Activated T-cell treated with anti-CD3 and anti-CD28 coated beads, Interleukin-2, amount 50 U/mL, for 24 hours (primary cell): ENCODE results near the gene ALCAM.

Experiments used
- DNase-seq: peaks from one replicate; pipeline ENCODE4 v3.0.0-alpha.2; 2020
- H3K27ac Mint-ChIP-seq: 2 replicates; pipeline ENCODE4 v1.8.0; 2020; ENCODE audit warnings: mild to moderate bottlenecking, mixed read lengths
- H3K27me3 Mint-ChIP-seq: 2 replicates; pipeline ENCODE4 v1.8.0; 2020; ENCODE audit warnings: mixed read lengths
- H3K36me3 Mint-ChIP-seq: 2 replicates; pipeline ENCODE4 v1.8.0; 2020; ENCODE audit warnings: low read depth, mixed read lengths
- H3K4me1 Mint-ChIP-seq: 2 replicates; pipeline ENCODE4 v1.8.0; 2020; ENCODE audit warnings: low read depth, mixed read lengths
- H3K4me3 Mint-ChIP-seq: 2 replicates; pipeline ENCODE4 v1.8.0; 2020; ENCODE audit warnings: mild to moderate bottlenecking, moderate library complexity, mixed read lengths
- H3K9me3 Mint-ChIP-seq: 2 replicates; pipeline ENCODE4 v1.8.0; 2020; ENCODE audit warnings: mixed read lengths

The ALCAM gene

DNA sequence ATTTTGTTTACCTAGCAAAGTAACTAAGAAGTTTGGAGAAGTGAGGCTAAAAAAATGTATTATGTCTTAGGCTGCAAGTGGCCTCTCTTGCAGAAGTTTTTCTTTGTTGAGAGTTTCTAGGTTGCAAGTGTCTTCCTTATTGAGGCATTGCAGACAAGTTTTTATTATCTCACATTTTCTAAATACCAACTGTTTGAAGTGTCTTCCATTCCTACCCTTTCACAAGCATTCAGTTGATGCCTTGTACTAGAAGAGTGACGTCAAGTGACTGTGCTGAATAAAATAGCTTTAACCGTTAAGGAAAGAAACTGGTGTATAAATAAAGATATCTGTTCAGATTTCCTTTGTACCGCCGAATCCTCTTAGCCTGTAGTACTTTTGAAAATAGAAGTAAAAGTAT lies 123.3 kb downstream of the ALCAM start:
- H3K4me1 Mint-ChIP-seq = no peaks in the 10 kb centered on the region
- H3K36me3 Mint-ChIP-seq = no peaks in the 10 kb centered on the region
- H3K4me3 Mint-ChIP-seq = no peak overlapping the region
- DNase-seq = no peak
- no peak overlapping the region for H3K27ac Mint-ChIP-seq
- H3K27me3 Mint-ChIP-seq = no peaks in the 10 kb centered on the region
- H3K9me3 Mint-ChIP-seq = peaks cover 8% of the 10 kb centered on the region

DNA sequence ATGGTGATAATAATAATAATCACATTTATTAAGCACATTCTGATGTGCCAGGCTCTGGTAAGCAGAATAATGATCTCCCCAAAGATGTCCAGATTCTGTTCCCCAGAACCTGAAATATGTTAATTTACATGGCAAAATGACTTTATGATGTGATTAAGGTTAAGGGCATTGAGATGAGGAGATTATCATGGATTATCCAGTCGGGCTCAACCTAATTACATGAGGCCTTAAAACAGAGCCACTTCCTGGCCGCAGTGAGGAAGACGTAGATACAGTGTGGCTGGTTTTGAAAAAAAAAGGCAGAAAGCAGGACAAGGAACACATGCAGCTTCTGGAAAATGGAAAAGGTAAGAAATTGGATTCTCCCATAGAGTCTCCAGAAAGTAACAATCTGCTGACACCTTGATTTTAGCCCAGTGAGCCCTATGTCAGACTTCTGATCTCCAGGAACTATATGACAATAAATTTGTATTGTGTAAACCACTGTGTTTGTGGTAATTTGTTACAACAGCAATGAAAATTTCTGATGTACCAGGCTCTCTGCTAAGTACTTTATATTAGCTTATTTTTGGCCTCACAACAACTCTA lies 126.7 kb downstream of the ALCAM start:
- no peak for DNase-seq
- Mint-ChIP-seq H3K27me3 (no peaks in the 10 kb centered on the region), H3K4me3 (no peak overlapping the region), H3K27ac (no peak overlapping the region), H3K9me3 (peaks cover 8% of the 10 kb centered on the region), H3K4me1 (no peaks in the 10 kb centered on the region), H3K36me3 (no peaks in the 10 kb centered on the region)

DNA sequence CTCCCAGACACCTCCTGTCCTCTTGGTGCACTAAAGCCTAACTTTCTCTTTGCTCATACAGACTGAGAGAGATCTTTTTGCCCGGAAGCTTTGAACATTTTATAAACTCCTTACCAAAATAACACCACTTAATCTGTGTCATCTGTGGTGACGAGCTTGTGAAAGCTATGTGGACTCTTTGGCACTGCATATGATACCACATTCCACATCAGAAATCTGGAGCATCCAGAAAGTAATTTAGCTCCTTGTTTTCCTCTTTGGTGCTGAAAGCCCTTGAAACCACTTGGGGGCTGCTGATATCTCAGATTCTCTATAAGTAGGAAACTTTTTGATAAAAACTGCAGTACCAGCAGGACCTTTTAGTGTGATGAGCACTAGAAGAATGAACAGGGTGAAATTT lies 128.3 kb downstream of the ALCAM start:
- DNase-seq = no peak
- Mint-ChIP-seq H3K4me3 (no peak overlapping the region), H3K36me3 (no peaks in the 10 kb centered on the region), H3K27ac (no peak overlapping the region), H3K27me3 (no peaks in the 10 kb centered on the region), H3K9me3 (peaks cover 8% of the 10 kb centered on the region), H3K4me1 (no peaks in the 10 kb centered on the region)

DNA sequence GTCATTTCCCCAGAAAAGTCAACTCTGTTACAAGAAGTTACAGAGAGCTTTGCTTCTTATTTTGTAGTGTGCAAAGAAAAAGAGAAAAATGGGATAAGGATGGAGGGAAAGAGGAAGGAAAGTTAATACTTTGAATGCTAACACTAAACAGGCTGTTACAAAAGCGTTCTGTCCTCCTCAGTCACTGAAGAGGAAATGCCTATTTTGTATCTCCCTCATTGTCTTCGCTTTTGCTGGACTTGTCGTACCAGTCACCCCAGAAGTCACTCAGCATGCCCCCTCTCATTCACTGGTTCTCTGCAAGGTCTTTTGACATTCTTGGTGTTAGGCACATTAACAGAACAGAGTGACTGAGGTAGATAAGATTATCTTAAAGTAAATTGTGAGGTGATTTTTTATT lies 129.6 kb downstream of the ALCAM start:
- no peak overlapping the region for H3K27ac Mint-ChIP-seq
- H3K9me3 Mint-ChIP-seq = peaks cover 6% of the 10 kb centered on the region
- no peak overlapping the region for H3K4me3 Mint-ChIP-seq
- DNase-seq = no peak
- H3K4me1 Mint-ChIP-seq = no peaks in the 10 kb centered on the region
- no peaks in the 10 kb centered on the region for H3K27me3 Mint-ChIP-seq
- no peaks in the 10 kb centered on the region for H3K36me3 Mint-ChIP-seq

DNA sequence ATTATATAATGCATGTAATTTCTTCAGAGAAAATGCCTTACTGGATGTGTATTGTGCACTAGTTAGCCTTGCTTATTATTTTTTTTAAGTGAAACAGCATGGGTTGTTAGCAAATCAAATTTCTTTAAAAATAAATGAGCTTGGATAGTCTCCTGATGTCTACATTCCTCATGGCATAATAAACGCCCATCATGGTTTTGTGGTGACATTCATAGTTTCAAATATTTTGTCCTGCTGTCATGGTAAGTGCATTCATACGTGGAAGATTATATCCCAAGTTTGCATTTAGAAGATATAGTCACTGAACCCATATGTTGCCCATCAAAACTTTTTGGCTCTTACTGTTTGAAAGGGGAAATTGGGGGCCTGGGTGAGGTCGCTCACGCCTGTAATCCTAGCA lies 130.7 kb downstream of the ALCAM start:
- Mint-ChIP-seq H3K27ac (no peak overlapping the region), H3K27me3 (no peaks in the 10 kb centered on the region), H3K9me3 (no peaks in the 10 kb centered on the region), H3K4me3 (no peak overlapping the region), H3K4me1 (no peaks in the 10 kb centered on the region), H3K36me3 (no peaks in the 10 kb centered on the region)
- DNase-seq = no peak

DNA sequence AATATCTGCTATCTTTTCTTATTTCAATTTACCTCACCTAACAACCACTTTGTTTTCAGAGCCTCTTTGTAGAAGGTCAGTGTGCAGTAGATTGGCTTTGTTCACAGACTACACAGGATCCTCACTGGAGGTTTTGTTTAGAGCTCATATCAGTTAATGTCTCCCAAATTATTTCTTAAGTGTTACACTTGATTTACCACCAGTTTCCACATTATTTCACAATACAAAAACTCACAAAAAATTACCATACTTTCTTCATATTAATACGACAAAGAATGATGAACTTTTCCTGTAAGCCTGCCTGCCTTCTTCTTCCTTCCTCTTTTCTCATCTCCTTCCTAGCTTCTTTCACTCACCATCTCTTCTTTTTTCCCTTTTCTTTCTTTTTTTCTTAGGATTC lies 133.3 kb downstream of the ALCAM start:
- Mint-ChIP-seq H3K4me1 (no peaks in the 10 kb centered on the region), H3K4me3 (no peak overlapping the region), H3K27ac (no peak overlapping the region), H3K36me3 (no peaks in the 10 kb centered on the region), H3K27me3 (no peaks in the 10 kb centered on the region), H3K9me3 (no peaks in the 10 kb centered on the region)
- DNase-seq = no peak

DNA sequence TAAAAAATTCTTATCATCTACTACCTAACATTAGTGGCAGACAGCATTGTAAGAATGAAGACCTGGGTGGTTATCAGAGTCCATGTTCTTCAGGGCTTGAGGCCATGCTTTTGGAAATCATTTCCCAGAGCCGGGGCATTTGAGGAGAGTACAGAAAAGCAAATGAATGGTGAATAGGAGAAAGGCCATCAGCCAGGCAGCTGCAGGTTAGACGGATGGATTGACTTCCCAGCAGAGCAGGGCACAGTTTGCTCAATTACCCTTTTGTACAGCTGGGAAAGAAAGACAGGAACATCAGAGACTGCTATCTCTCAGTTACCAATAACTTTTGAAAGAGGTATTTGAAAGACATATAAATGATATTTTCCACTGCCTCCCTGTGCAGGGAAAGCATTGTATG lies 135.6 kb downstream of the ALCAM start:
- Mint-ChIP-seq H3K36me3 (no peaks in the 10 kb centered on the region), H3K27ac (no peak overlapping the region)

DNA sequence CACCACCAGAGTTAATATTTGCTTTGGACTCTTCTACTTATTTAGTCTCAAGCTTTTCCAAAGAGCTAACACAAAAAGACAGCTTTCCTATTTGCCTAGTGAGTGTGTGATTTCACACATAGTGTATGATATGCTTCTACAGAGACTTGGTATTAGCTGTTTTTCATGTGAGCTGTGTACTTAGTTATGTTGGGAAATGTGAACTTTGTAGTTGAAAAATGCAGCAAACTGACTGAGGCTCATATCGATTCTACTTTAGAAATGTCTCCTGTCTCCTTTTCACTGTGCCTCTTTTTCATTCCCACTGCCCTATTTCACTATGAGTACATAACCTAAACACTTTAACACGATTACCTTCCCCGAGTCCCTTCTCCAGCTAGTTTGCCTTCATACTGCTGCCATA lies 136.5 kb downstream of the ALCAM start:
- Mint-ChIP-seq H3K27me3 (peaks cover 4% of the 10 kb centered on the region), H3K9me3 (no peaks in the 10 kb centered on the region), H3K36me3 (no peaks in the 10 kb centered on the region), H3K27ac (no peak overlapping the region), H3K4me1 (no peaks in the 10 kb centered on the region), H3K4me3 (no peak overlapping the region)
- no peak for DNase-seq

More for the DNA sequence above, 135.6 kb downstream of the ALCAM start:
- H3K9me3 Mint-ChIP-seq = no peaks in the 10 kb centered on the region
- H3K27me3 Mint-ChIP-seq = peaks cover 3% of the 10 kb centered on the region
- no peaks in the 10 kb centered on the region for H3K4me1 Mint-ChIP-seq
- DNase-seq = no peak
- no peak overlapping the region for H3K4me3 Mint-ChIP-seq

DNA sequence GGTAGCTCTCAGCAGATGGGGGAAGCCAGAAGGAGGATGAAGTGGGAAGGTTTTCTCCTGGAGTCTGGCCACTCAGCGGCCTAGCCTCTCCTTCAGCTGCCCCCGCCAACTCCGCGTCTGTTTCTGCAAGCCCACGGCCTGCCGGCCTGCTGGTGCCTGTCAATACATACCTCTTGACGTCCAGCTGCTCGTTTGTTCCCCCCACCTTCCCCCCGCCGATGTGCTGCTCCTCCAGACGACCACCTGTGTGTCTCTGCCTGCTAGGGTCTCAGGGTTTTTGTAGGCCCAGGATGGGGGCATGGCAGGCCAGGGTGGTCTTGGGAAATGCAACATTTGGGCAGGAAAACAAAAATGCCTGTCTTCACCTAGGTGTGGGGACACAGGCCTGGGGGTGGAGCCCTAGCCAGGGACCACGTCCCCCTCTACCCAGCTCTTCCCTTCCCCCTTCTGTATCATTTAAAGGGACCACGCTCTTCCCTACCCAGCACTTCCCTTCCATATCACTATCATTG lies 137.8 kb downstream of the ALCAM start:
- Mint-ChIP-seq H3K36me3 (no peaks in the 10 kb centered on the region), H3K9me3 (no peaks in the 10 kb centered on the region), H3K27ac (no peak overlapping the region), H3K4me1 (no peaks in the 10 kb centered on the region), H3K27me3 (peaks cover 4% of the 10 kb centered on the region), H3K4me3 (no peak overlapping the region)
- no peak for DNase-seq

DNA sequence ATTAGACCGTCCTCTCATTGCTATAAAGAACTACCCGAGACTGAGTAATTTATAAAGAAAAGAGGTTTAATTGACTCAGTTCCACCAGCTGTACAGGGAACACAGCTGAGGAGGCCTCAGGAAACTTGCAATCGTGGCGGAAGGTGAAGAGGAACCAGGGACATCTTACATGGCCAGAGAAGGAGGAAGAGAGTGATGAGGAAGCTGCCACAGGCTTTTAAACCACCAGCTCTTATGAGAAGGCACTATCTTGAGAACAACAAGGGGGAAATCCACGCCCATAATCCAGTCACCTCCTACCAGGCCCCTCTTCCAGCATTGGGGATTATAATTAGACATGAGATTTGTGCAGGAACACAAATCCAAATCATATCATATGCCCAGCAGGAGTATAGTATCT lies 138.5 kb downstream of the ALCAM start:
- no peak overlapping the region for H3K4me3 Mint-ChIP-seq
- DNase-seq = no peak
- H3K36me3 Mint-ChIP-seq = no peaks in the 10 kb centered on the region
- H3K9me3 Mint-ChIP-seq = no peaks in the 10 kb centered on the region
- no peaks in the 10 kb centered on the region for H3K4me1 Mint-ChIP-seq
- H3K27me3 Mint-ChIP-seq = peaks cover 4% of the 10 kb centered on the region
- no peak overlapping the region for H3K27ac Mint-ChIP-seq

DNA sequence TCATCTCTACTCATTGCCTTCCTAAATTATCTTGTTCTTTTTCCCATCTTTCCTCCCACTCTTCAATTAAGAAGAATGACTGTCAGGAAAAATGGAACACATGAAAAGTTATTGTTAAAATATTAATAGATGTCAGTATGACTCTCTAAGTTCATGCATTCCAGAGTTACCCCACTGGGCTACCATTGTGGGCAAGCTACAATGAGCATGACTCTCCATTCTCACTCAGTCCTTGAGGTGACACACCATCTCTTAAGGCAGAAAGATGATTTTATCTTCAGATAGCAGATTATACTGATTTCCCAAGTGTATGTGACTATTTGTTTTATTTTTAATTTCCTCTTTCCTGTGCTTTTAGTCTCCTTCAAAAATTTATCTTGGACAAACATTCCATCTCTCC lies 144.3 kb downstream of the ALCAM start:
- no peaks in the 10 kb centered on the region for H3K36me3 Mint-ChIP-seq
- H3K27ac Mint-ChIP-seq = no peak overlapping the region
- no peaks in the 10 kb centered on the region for H3K9me3 Mint-ChIP-seq
- peaks cover 4% of the 10 kb centered on the region for H3K27me3 Mint-ChIP-seq
- H3K4me3 Mint-ChIP-seq = no peak overlapping the region
- no peaks in the 10 kb centered on the region for H3K4me1 Mint-ChIP-seq
- DNase-seq = no peak

DNA sequence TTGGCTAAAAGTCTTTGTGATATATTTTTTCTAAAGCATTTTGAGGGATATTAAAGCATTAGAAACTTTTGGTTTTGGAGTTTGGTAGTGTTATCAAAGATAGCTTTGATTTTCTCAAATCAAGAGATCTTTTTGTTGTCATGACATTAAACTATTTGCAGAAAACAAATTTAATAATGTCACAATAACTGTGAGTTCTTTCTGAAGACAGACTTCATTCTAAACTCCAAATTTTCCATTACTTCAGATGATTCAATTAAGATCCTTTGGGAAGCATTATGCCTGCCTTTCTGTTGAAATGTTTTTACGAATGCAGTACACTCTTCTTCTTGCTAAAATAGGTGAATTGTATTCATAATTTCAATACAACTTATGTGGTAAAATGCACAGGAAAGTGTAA lies 145.4 kb downstream of the ALCAM start:
- H3K27me3 Mint-ChIP-seq = peaks cover 4% of the 10 kb centered on the region
- H3K4me3 Mint-ChIP-seq = no peak overlapping the region
- DNase-seq = no peak
- H3K27ac Mint-ChIP-seq = no peak overlapping the region
- no peaks in the 10 kb centered on the region for H3K9me3 Mint-ChIP-seq
- no peaks in the 10 kb centered on the region for H3K36me3 Mint-ChIP-seq
- no peaks in the 10 kb centered on the region for H3K4me1 Mint-ChIP-seq

DNA sequence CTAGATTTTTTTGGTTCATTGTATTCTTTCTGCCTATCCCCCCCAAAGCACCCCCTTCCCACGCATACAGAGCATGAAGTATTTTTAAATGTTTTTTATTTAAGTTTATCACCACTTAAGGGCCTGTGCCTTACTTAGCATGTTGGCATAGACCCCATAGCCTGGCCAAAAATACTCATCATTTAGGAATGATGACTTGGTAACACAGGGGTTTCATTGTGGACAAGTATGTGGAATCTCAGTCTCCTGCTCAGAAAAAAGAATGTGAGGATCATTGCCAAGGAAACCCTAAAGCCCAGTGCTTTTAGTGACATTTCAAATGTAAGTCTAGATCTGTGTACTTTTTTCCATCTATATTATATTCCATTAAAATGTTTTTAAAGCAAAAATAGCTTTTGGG lies 146.3 kb downstream of the ALCAM start:
- DNase-seq = no peak
- no peaks in the 10 kb centered on the region for H3K9me3 Mint-ChIP-seq
- H3K4me1 Mint-ChIP-seq = no peaks in the 10 kb centered on the region
- no peaks in the 10 kb centered on the region for H3K36me3 Mint-ChIP-seq
- no peak overlapping the region for H3K27ac Mint-ChIP-seq
- H3K4me3 Mint-ChIP-seq = no peak overlapping the region
- no peaks in the 10 kb centered on the region for H3K27me3 Mint-ChIP-seq

DNA sequence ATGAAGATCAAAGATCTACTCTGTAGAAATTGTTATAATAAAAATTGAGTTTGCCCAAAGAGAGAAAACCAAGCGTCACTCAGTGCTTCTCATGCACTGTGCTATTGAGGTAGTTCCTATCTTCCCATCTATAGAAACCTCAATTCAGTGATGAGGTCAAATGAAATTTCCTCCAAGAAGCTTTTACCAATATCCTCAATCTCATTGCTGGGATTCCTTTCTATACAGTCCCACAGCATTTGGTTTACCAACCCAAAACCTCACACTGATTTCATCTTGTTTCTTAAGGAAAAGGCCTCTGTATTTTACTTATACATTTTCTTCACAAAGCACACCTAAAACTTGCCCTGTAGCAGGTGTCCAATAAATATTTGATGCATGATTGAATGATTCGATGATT lies 147.2 kb downstream of the ALCAM start:
- Mint-ChIP-seq H3K4me3 (no peak overlapping the region), H3K27ac (no peak overlapping the region), H3K4me1 (peaks cover 3% of the 10 kb centered on the region), H3K36me3 (no peaks in the 10 kb centered on the region), H3K9me3 (no peaks in the 10 kb centered on the region), H3K27me3 (no peaks in the 10 kb centered on the region)
- DNase-seq = no peak

DNA sequence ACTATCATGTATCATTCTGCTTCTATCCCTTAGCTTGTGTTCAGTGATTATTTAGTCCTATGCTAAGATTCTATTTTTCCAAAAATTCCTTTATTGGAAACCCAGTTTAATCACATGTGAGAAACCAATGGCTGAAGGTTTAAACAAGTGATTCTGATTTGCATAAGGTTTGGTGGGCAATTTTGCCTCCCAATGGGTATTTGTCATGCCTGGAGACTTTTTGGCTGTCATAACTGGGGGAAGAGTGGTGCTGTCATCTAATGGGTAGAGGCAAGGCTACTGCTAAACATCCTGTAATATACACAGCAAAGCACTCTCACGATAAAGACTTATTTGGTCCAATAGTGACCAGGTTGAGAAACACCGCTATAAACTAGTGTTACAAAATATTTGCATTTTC lies 148.7 kb downstream of the ALCAM start:
- no peaks in the 10 kb centered on the region for H3K36me3 Mint-ChIP-seq
- no peak overlapping the region for H3K4me3 Mint-ChIP-seq
- H3K4me1 Mint-ChIP-seq = peaks cover 3% of the 10 kb centered on the region
- H3K9me3 Mint-ChIP-seq = no peaks in the 10 kb centered on the region
- DNase-seq = no peak
- H3K27me3 Mint-ChIP-seq = peaks cover 2% of the 10 kb centered on the region
- no peak overlapping the region for H3K27ac Mint-ChIP-seq

DNA sequence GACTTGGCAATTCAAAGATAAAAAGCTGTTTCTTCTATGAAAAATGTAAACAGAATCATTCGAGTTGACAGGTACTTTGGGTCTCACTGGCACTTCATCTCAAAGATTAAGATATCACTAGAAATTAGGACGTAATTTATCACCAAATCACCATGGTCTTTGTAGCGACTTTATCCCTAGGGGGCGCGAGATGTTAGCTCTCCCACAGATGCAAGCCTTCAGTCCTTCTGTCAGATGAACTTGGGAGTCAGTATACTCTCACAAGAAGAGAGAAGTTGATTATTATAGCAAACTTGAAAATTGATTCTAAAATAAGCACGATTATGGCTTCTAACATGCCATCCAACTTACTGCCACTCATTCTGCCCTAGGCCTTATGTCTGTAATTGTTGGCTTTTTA lies 150.3 kb downstream of the ALCAM start:
- Mint-ChIP-seq H3K9me3 (no peaks in the 10 kb centered on the region), H3K27me3 (peaks cover 2% of the 10 kb centered on the region), H3K4me1 (peaks cover 3% of the 10 kb centered on the region), H3K27ac (no peak overlapping the region), H3K4me3 (no peak overlapping the region), H3K36me3 (no peaks in the 10 kb centered on the region)
- no peak for DNase-seq
